K562 treated with DMSO at 1 percent for 48 hours (cell line): ENCODE measurements around the gene PTGR2. TPM values are rescaled to one million over a fixed set of nuclear protein-coding genes. Genes with fewer than 3 reads are reported as not detected.

Experiments used
- total RNA-seq: library from RNA; unstranded; fragments of 300-600 nt; gene quantifications from 2 replicates; pipeline ENCODE4 v1.2.3, GENCODE V29; 2022; ENCODE audit warnings: low replicate concordance; ENCODE audit errors: extremely low read depth

Gene PTGR2
- total RNA-seq = not detected in 2 replicates

GRCh38 chr14:73851567-73852382 is at the start of gene PTGR2:
Gene PTGR2 (plus strand): TSS chr14:73851831. CDS start chr14:73858863, 7,032 bp downstream.

DNA sequence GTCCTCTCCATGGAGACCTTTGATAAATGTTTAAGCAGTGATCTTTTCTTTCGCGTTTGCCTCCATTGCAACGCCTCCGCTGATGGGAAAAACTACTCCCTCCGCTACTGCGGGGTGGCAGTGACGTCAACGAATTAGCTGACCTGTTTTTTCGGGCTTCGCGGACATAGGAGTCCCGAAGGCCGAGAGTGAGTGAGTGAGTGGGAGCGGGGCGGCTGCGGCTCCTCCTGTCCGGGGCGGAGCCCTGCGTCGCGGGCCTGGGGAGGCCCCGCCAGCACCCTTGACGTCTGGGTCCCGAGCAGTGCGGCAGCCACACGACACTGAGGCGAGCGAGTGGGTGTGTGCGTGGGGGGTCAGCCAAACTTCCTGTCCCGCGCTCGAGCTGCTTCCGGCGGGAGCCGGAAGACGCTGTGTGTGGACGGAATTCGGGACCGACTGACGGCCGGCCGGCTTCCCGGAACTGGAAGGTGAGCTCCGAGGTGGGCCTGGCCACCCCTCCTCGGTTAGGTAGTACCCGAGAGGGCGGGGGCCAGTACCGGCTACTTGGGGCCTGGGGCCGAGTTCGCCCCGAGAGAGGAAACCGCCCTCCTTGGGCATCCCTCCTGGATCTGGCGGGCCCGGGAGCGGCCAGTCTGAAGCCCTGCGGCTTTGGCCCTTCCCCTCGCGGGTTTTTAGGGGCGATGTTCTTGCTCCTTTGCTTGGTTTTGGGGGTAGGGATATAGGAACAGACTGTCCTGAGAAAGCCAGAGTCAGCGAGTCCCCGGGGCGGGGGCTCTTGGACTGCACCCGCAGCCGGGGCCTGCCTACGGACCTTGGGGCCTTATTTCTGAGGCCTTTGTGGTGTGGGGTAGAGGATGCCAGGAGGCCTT is 35.1 kb downstream of the PTGR2 start, which contains the start of gene ZNF410:
Gene ZNF410 (plus strand): TSS at position 411 of the 869 bp plus-strand sequence. CDS start 5,317 bp downstream, outside the sequence.

Other genes with a start within 250 kb of the PTGR2 start
- not detected in 2 replicates for gene ACOT6, start 239.3 kb upstream of the PTGR2 start, total RNA-seq
- not detected in 2 replicates for gene DNAL1, start 206.8 kb upstream of the PTGR2 start, total RNA-seq
- gene PNMA1, start 137.4 kb upstream of the PTGR2 start, total RNA-seq = not detected in 2 replicates
- gene ZNF410, start 35.0 kb downstream of the PTGR2 start, total RNA-seq = not detected in 2 replicates
- gene FAM161B, start 98.3 kb downstream of the PTGR2 start, total RNA-seq = not detected in 2 replicates
- gene COQ6, start 98.5 kb downstream of the PTGR2 start, total RNA-seq = not detected in 2 replicates
- gene ENTPD5, start 167.5 kb downstream of the PTGR2 start, total RNA-seq = not detected in 2 replicates
- not detected in 2 replicates for gene BBOF1, start 167.5 kb downstream of the PTGR2 start, total RNA-seq
- gene ALDH6A1, start 232.6 kb downstream of the PTGR2 start, total RNA-seq = not detected in 2 replicates
- not detected in 2 replicates for gene LIN52, start 233.1 kb downstream of the PTGR2 start, total RNA-seq